Activated naive CD4-positive, alpha-beta T cell treated with anti-CD3 and anti-CD28 coated beads, Interleukin-2, amount 10 ng/mL, durations not matched to agents 7 days and 5 days (primary cell): ENCODE data around the gene BLOC1S5.
"Not testable (repeated sequence)": the region's sequence is repeated elsewhere in the genome, so short reads cannot be mapped to it uniquely, and the experiment has no call there.

ENCODE experiments used
- CTCF ChIA-PET: fragments of 350-600 bp; sonication (Branson Sonifier 250); formaldehyde crosslinking; loops from one replicate; lab custom pipeline; 2021; ENCODE audit warnings: antibody characterized with exemption; lab: Charles Lee
- DNase-seq: peaks from one replicate; pipeline ENCODE4 v3.0.0-alpha.2; 2020
- H3K27ac Mint-ChIP-seq: one replicate; pipeline ENCODE4 v1.8.0; 2021; ENCODE audit warnings: mild to moderate bottlenecking, moderate library complexity, mixed read lengths
- H3K27me3 Mint-ChIP-seq: one replicate; pipeline ENCODE4 v1.8.0; 2021; ENCODE audit warnings: mild to moderate bottlenecking, mixed read lengths
- H3K36me3 Mint-ChIP-seq: one replicate; pipeline ENCODE4 v1.8.0; 2021; ENCODE audit warnings: mixed read lengths
- H3K4me1 Mint-ChIP-seq: one replicate; pipeline ENCODE4 v1.8.0; 2021; ENCODE audit warnings: mixed read lengths
- H3K4me3 Mint-ChIP-seq: one replicate; pipeline ENCODE4 v1.8.0; 2021; ENCODE audit warnings: mild to moderate bottlenecking, moderate library complexity, mixed read lengths
- H3K9me3 Mint-ChIP-seq: one replicate; pipeline ENCODE4 v1.8.0; 2021; ENCODE audit warnings: mixed read lengths

The BLOC1S5 gene

GRCh38 chr6:8045769-8046168 lies 18.4 kb downstream of the BLOC1S5 start:
- H3K4me1 Mint-ChIP-seq, CTCF ChIA-PET, H3K9me3 Mint-ChIP-seq, DNase-seq, H3K27me3 Mint-ChIP-seq, H3K4me3 Mint-ChIP-seq, H3K27ac Mint-ChIP-seq: not testable (repeated sequence)
- peaks cover 47% of the 10 kb centered on the region for H3K36me3 Mint-ChIP-seq

GRCh38 chr6:8043221-8043620 lies 21.0 kb downstream of the BLOC1S5 start:
- no peak overlapping the region for H3K27ac Mint-ChIP-seq
- no peak for DNase-seq
- CTCF ChIA-PET: no interaction called here
- H3K9me3 Mint-ChIP-seq: peaks cover 9% of the 10 kb centered on the region
- H3K36me3 Mint-ChIP-seq: peaks cover 55% of the 10 kb centered on the region
- H3K4me1 Mint-ChIP-seq: no peaks in the 10 kb centered on the region
- H3K4me3 Mint-ChIP-seq: no peak overlapping the region
- no peaks in the 10 kb centered on the region for H3K27me3 Mint-ChIP-seq

- no peak overlapping the region for H3K27ac Mint-ChIP-seq
- peaks cover 52% of the 10 kb centered on the region for H3K36me3 Mint-ChIP-seq
- peaks cover 9% of the 10 kb centered on the region for H3K9me3 Mint-ChIP-seq
- H3K4me3 Mint-ChIP-seq: no peak overlapping the region
- no peaks in the 10 kb centered on the region for H3K4me1 Mint-ChIP-seq
- DNase-seq: no peak
- H3K27me3 Mint-ChIP-seq: no peaks in the 10 kb centered on the region
- CTCF ChIA-PET: no interaction called here
Measured at GRCh38 chr6:8041913-8042583, 22.1 kb downstream of the BLOC1S5 start.

GRCh38 chr6:8034107-8034506 lies 30.1 kb downstream of the BLOC1S5 start:
- Mint-ChIP-seq H3K36me3 (peaks cover 44% of the 10 kb centered on the region), H3K9me3 (peaks cover 12% of the 10 kb centered on the region)
- CTCF ChIA-PET, H3K27me3 Mint-ChIP-seq, H3K4me3 Mint-ChIP-seq, H3K4me1 Mint-ChIP-seq, H3K27ac Mint-ChIP-seq, DNase-seq: not testable (repeated sequence)

DNA sequence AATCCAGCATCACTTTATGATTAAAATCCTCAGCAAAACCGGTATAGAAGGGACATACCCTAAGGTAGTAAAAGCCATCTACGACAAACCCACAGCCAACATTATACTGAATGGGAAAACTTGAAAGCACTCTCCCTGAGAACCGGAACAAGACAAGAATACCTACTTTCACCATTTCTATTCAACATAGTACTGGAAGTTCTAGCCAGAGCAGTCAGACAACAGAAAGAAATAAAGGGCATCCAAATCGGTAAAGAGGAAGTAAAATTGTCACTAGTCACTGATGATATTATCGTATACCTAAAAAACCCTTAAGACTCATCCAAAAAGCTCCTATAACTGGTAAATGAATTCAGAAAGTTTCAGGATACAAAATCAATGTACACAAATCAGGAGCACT lies 33.3 kb downstream of the BLOC1S5 start:
- H3K9me3 Mint-ChIP-seq: peaks cover 12% of the 10 kb centered on the region
- H3K27ac Mint-ChIP-seq: no peak overlapping the region
- no peak overlapping the region for H3K4me3 Mint-ChIP-seq
- H3K4me1 Mint-ChIP-seq: no peaks in the 10 kb centered on the region
- CTCF ChIA-PET: no interaction called here
- peaks cover 28% of the 10 kb centered on the region for H3K36me3 Mint-ChIP-seq
- H3K27me3 Mint-ChIP-seq: no peaks in the 10 kb centered on the region
- DNase-seq: no peak

GRCh38 chr6:8029243-8029870 lies 34.8 kb downstream of the BLOC1S5 start:
- no peak for DNase-seq
- Mint-ChIP-seq H3K9me3 (peaks cover 12% of the 10 kb centered on the region), H3K36me3 (peaks cover 20% of the 10 kb centered on the region), H3K27ac (no peak overlapping the region), H3K4me3 (no peak overlapping the region), H3K4me1 (no peaks in the 10 kb centered on the region), H3K27me3 (no peaks in the 10 kb centered on the region)
- CTCF ChIA-PET: no interaction called here

- no peak overlapping the region for H3K4me3 Mint-ChIP-seq
- H3K27ac Mint-ChIP-seq: no peak overlapping the region
- H3K4me1 Mint-ChIP-seq: no peaks in the 10 kb centered on the region
- CTCF ChIA-PET: no interaction called here
- peaks cover 10% of the 10 kb centered on the region for H3K9me3 Mint-ChIP-seq
- DNase-seq: no peak
- peaks cover 20% of the 10 kb centered on the region for H3K36me3 Mint-ChIP-seq
- no peaks in the 10 kb centered on the region for H3K27me3 Mint-ChIP-seq
Measured at GRCh38 chr6:8027965-8028651, 36.1 kb downstream of the BLOC1S5 start.

DNA sequence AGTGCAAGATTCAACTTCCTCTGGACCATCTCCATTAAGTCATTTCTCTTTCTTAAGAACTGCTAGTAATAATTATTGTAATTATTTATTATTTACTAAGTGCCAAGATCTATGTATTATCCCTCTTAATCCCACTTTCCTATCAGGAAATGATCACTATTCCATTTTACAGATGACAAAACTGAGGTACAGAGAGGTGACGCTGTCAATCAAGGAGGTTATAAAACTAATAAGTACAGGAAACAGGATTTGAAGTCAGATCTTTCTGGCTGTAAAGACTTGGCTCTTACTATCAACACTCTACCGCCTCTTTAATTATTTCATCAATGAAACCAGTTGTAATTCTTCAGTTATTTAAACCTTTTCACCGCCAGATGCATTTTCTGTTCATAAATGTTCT lies 37.4 kb downstream of the BLOC1S5 start:
- no peaks in the 10 kb centered on the region for H3K27me3 Mint-ChIP-seq

DNA sequence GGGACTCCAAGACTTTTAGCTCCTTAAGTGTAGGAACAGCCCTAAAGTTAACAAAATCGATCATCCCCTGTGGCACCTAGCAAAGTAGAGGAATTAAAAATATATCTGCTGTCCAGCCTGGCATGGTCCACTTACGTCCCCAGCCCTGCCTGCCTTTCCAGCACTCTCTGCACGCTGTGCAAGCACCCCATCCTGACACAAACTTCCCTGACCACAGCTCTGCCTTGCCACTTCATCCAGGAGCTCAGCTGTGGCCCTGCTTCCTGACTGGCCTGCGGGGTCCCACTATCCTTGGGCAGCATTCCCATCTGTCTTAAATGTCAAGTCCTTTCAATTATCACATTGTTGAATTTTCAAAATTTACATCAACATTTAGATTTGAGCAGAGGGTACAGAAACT lies 39.0 kb downstream of the BLOC1S5 start:
- Mint-ChIP-seq H3K4me3 (no peak overlapping the region), H3K36me3 (peaks cover 6% of the 10 kb centered on the region), H3K9me3 (no peaks in the 10 kb centered on the region), H3K27me3 (no peaks in the 10 kb centered on the region), H3K27ac (no peak overlapping the region), H3K4me1 (no peaks in the 10 kb centered on the region)
- CTCF ChIA-PET: no interaction called here
- no peak for DNase-seq

More for the DNA sequence above, 37.4 kb downstream of the BLOC1S5 start:
- CTCF ChIA-PET: no interaction called here
- DNase-seq: no peak
- no peak overlapping the region for H3K27ac Mint-ChIP-seq
- no peaks in the 10 kb centered on the region for H3K4me1 Mint-ChIP-seq
- H3K4me3 Mint-ChIP-seq: no peak overlapping the region
- H3K9me3 Mint-ChIP-seq: peaks cover under 1% of the 10 kb centered on the region
- peaks cover 10% of the 10 kb centered on the region for H3K36me3 Mint-ChIP-seq

- DNase-seq: no peak
- H3K27ac Mint-ChIP-seq: no peak overlapping the region
Measured at GRCh38 chr6:8023638-8024037, 40.6 kb downstream of the BLOC1S5 start.

DNA sequence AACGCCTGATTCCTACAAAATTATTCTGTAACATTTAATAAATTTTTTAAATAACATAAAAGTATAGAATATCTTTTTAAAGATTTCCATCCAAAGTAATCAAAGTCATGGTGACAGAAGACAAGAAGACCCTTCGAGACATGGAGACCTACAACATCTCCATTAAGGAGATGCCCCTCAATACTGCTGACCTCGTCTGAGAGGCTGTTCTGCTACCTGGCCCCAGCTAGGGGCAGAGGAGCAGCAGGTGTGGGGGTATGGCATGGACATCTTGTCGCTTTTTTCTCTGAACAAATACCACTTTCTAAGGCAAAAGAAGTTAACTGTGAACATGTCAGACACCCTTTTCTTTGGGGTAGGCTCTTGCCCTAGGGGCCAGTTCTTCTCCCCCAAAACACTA lies 44.1 kb downstream of the BLOC1S5 start:
- Mint-ChIP-seq H3K4me1 (peaks cover 12% of the 10 kb centered on the region), H3K27me3 (no peaks in the 10 kb centered on the region), H3K9me3 (no peaks in the 10 kb centered on the region), H3K4me3 (no peak overlapping the region), H3K36me3 (peaks cover 10% of the 10 kb centered on the region), H3K27ac (no peak overlapping the region)
- no peak for DNase-seq
- CTCF ChIA-PET: no interaction called here

More at GRCh38 chr6:8023638-8024037, 40.6 kb downstream of the BLOC1S5 start:
- CTCF ChIA-PET: no interaction called here
- H3K36me3 Mint-ChIP-seq: peaks cover 6% of the 10 kb centered on the region
- H3K27me3 Mint-ChIP-seq: no peaks in the 10 kb centered on the region
- H3K4me3 Mint-ChIP-seq: no peak overlapping the region
- no peaks in the 10 kb centered on the region for H3K9me3 Mint-ChIP-seq
- no peaks in the 10 kb centered on the region for H3K4me1 Mint-ChIP-seq

GRCh38 chr6:8017705-8018104 lies 46.5 kb downstream of the BLOC1S5 start:
- Mint-ChIP-seq H3K36me3 (peaks cover 14% of the 10 kb centered on the region), H3K27me3 (no peaks in the 10 kb centered on the region), H3K27ac (peak overlapping the region; percentile 91), H3K9me3 (no peaks in the 10 kb centered on the region), H3K4me1 (peaks cover 12% of the 10 kb centered on the region), H3K4me3 (peak overlapping the region; percentile 65)
- no peak for DNase-seq
- CTCF ChIA-PET: no interaction called here

- Mint-ChIP-seq H3K4me3 (peak overlapping the region; percentile 65), H3K36me3 (peaks cover 14% of the 10 kb centered on the region), H3K4me1 (peaks cover 12% of the 10 kb centered on the region), H3K27me3 (no peaks in the 10 kb centered on the region), H3K27ac (peak overlapping the region; percentile 91), H3K9me3 (no peaks in the 10 kb centered on the region)
- DNase-seq: no peak
- CTCF ChIA-PET: no interaction called here
Measured at GRCh38 chr6:8017276-8017701, 46.9 kb downstream of the BLOC1S5 start.

DNA sequence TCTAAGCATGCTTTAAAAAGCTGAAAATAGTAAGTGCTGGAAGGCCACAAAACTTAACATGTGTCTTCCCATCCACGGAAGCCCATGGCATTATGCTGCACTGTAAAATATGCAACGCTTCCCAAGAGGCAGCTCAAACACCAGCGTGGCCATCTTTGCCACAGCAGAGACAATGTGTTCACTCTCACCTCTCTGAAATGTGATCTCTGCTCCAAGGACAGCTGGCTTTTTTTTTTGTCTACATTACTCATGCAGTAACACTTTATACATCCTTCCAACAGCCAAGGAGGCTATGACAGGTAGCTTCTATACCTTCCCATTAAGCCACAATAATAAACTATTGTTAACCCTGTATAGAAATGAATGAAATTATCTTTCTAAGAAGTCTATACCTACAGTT lies 49.2 kb downstream of the BLOC1S5 start:
- H3K9me3 Mint-ChIP-seq: no peaks in the 10 kb centered on the region
- no peaks in the 10 kb centered on the region for H3K27me3 Mint-ChIP-seq
- H3K4me1 Mint-ChIP-seq: peaks cover 12% of the 10 kb centered on the region
- DNase-seq: no peak
- CTCF ChIA-PET: interaction anchor here (1.2 to 1.6 kb wide), 3 partner anchors 9 to 292 kb away, joined by 3 to 4 read pairs (median 4); no protein-coding TSS in a partner anchor
- no peak overlapping the region for H3K4me3 Mint-ChIP-seq
- no peak overlapping the region for H3K27ac Mint-ChIP-seq
- H3K36me3 Mint-ChIP-seq: peaks cover 9% of the 10 kb centered on the region

DNA sequence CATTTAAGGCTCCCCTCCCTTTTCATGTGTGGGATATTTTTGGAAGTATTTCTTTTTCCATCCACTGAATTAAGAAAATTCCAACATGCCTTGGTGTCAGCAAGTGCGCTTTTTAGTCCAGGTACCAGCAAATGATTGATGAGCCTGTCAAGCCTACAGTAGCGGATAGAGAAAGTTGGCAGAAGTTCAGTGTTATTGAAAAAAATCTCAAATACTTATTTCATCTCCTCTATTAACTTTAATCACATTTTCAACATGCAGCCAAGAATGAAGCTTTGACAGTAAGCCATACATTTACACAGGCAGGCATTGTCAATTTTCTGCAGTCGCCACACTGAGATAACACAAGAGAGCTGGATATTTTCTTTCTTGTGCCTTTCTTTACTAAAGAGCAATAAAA lies 50.4 kb downstream of the BLOC1S5 start:
- no peak overlapping the region for H3K4me3 Mint-ChIP-seq
- no peaks in the 10 kb centered on the region for H3K9me3 Mint-ChIP-seq
- CTCF ChIA-PET: no interaction called here
- H3K4me1 Mint-ChIP-seq: peaks cover 12% of the 10 kb centered on the region
- DNase-seq: no peak
- H3K27me3 Mint-ChIP-seq: no peaks in the 10 kb centered on the region
- no peak overlapping the region for H3K27ac Mint-ChIP-seq
- peaks cover 9% of the 10 kb centered on the region for H3K36me3 Mint-ChIP-seq
